HEK293 (cell line): ENCODE measurements around the gene TRMT44.
A peak's percentile ranks its signal among the peaks of the same experiment; 100 is the strongest.

Experiments
- CTCF ChIA-PET: fragments of 350-600 bp; formaldehyde crosslinking; extraction: SDS; loops from one replicate; lab custom pipeline; 2021; ENCODE audit warnings: antibody characterized with exemption; lab: Yijun Ruan, JAX
- POLR2A ChIA-PET: fragments of 300-600 bp; formaldehyde crosslinking; extraction: SDS; loops from one replicate; lab custom pipeline; 2020; ENCODE audit warnings: antibody characterized with exemption, inconsistent platforms; lab: Yijun Ruan, JAX
- H3K27ac ChIP-seq: fragments of 200-500 bp; sonication (Bioruptor generic); 2 replicates; pipeline ENCODE4 v1.5.1; 2014; ENCODE audit warnings: low read depth, low read length, control low read depth, inconsistent platforms; ENCODE audit errors: extremely low read depth
- H3K36me3 ChIP-seq, 2 experiments: fragments of 200-500 bp in 1 of 2; sonication (Bioruptor generic) in 1 of 2; 1 replicate in 1 of 2; 2 replicates in 1 of 2; pipeline ENCODE4 v1.5.1; 2014 to 2017; ENCODE audit warnings: inconsistent platforms in 2 of 2, low read length in 2 of 2; ENCODE audit not compliant: control insufficient read depth in 2 of 2, insufficient read depth in 1 of 2
- H3K4me1 ChIP-seq: fragments of 200-500 bp; sonication (Bioruptor generic); 2 replicates; pipeline ENCODE4 v1.5.1; 2014; ENCODE audit warnings: mild to moderate bottlenecking, low read length, inconsistent platforms; ENCODE audit not compliant: control insufficient read depth, insufficient read depth
- H3K4me3 ChIP-seq: 2 replicates; pipeline ENCODE4 v1.5.1; 2011; ENCODE audit warnings: low read depth, mild to moderate bottlenecking, control low read depth, low read length, moderate library complexity
- H3K9me3 ChIP-seq: fragments of 200-500 bp; sonication (Bioruptor generic); 2 replicates; pipeline ENCODE4 v1.5.1; 2014; ENCODE audit warnings: low read depth, low read length, inconsistent platforms; ENCODE audit not compliant: control insufficient read depth, insufficient read depth
- EGR2 ChIP-seq: fragments of 450-650 bp; formaldehyde crosslinking; IDR thresholded peaks from 2 replicates; pipeline ENCODE4 v1.5.1; 2016; ENCODE audit warnings: low read depth, missing biosample characterization, missing genetic modification characterization
- GLIS1 ChIP-seq: fragments of 450-650 bp; formaldehyde crosslinking; IDR thresholded peaks from 2 replicates; pipeline ENCODE4 v1.5.1; 2016; ENCODE audit warnings: missing biosample characterization, missing genetic modification characterization
- HIC1 ChIP-seq: fragments of 450-650 bp; formaldehyde crosslinking; IDR thresholded peaks from 2 replicates; pipeline ENCODE4 v1.5.1; 2016; ENCODE audit warnings: missing biosample characterization, missing genetic modification characterization
- KLF8 ChIP-seq: fragments of 450-650 bp; formaldehyde crosslinking; IDR thresholded peaks from 2 replicates; pipeline ENCODE4 v1.5.1; 2016; ENCODE audit warnings: missing biosample characterization, missing genetic modification characterization
- SP2 ChIP-seq: fragments of 450-650 bp; formaldehyde crosslinking; IDR thresholded peaks from 2 replicates; pipeline ENCODE4 v1.5.1; 2016; ENCODE audit warnings: missing biosample characterization, missing genetic modification characterization
- ZFHX2 ChIP-seq: fragments of 450-650 bp; formaldehyde crosslinking; conservative IDR thresholded peaks from 2 replicates; pipeline ENCODE4 v1.5.1; 2016; ENCODE audit warnings: missing biosample characterization, missing genetic modification characterization
- ZIC2 ChIP-seq: fragments of 450-650 bp; formaldehyde crosslinking; IDR thresholded peaks from 2 replicates; pipeline ENCODE4 v1.5.1; 2016; ENCODE audit warnings: missing biosample characterization, missing genetic modification characterization
- ZNF140 ChIP-seq: fragments of 450-650 bp; formaldehyde crosslinking; IDR thresholded peaks from 2 replicates; pipeline ENCODE4 v1.5.1; 2016; ENCODE audit warnings: missing biosample characterization, missing genetic modification characterization
- ZNF175 ChIP-seq: fragments of 450-650 bp; formaldehyde crosslinking; IDR thresholded peaks from 2 replicates; pipeline ENCODE4 v1.5.1; 2016; ENCODE audit warnings: missing biosample characterization, missing genetic modification characterization
- ZNF335 ChIP-seq: fragments of 450-650 bp; formaldehyde crosslinking; conservative IDR thresholded peaks from 2 replicates; pipeline ENCODE4 v1.5.1; 2016; ENCODE audit warnings: missing biosample characterization, missing genetic modification characterization
- ZNF514 ChIP-seq: fragments of 450-650 bp; formaldehyde crosslinking; IDR thresholded peaks from 2 replicates; pipeline ENCODE4 v1.5.1; 2016; ENCODE audit warnings: missing biosample characterization, missing genetic modification characterization
- ZNF621 ChIP-seq: fragments of 450-650 bp; formaldehyde crosslinking; IDR thresholded peaks from 2 replicates; pipeline ENCODE4 v1.5.1; 2017; ENCODE audit warnings: missing biosample characterization, missing genetic modification characterization
- ZNF776 ChIP-seq: fragments of 450-650 bp; formaldehyde crosslinking; IDR thresholded peaks from 2 replicates; pipeline ENCODE4 v1.5.0; 2017; ENCODE audit warnings: missing biosample characterization, missing genetic modification characterization, borderline replicate concordance
- ZNF777 ChIP-seq: fragments of 450-650 bp; formaldehyde crosslinking; IDR thresholded peaks from 2 replicates; pipeline ENCODE4 v1.5.1; 2017; ENCODE audit warnings: missing biosample characterization, missing genetic modification characterization, borderline replicate concordance
- ZNF843 ChIP-seq: fragments of 450-650 bp; formaldehyde crosslinking; IDR thresholded peaks from 2 replicates; pipeline ENCODE4 v1.5.1; 2016; ENCODE audit warnings: missing biosample characterization, missing genetic modification characterization
- TF ChIP-seq, protein P1 (sequence below): fragments of 450-650 bp; formaldehyde crosslinking; IDR thresholded peaks from 2 replicates; pipeline ENCODE4 v1.5.1; 2016; ENCODE audit warnings: missing biosample characterization, missing genetic modification characterization
- TF ChIP-seq, protein P2 (sequence below): fragments of 450-650 bp; formaldehyde crosslinking; IDR thresholded peaks from 2 replicates; pipeline ENCODE4 v1.5.1; 2016; ENCODE audit warnings: missing biosample characterization, missing genetic modification characterization, low read depth
- TF ChIP-seq, protein P3 (sequence below): fragments of 450-650 bp; IDR thresholded peaks from 2 replicates; pipeline ENCODE4 v1.5.1; 2018; ENCODE audit warnings: missing biosample characterization, missing genetic modification characterization

The TRMT44 gene

DNA sequence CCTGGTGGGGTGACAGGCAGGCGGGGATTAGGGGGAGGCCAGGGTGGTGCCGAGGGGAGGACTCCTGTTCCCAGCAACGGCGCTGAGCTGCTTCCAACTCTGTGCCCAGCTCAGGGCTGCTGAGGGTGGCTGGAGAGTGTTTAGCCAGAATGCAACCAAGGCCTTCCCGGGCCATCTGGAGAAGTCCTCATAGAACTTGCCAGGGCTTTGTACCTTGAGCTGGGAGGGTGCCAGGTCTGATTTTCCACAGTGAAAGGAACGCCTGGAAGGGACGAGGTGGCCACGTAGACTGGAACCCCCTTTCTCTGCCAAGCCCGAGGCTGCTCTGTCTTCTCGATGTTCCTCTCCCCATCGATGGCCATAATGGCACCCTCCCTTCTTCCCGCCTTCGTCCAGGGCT, 82.6 kb downstream of the TRMT44 start (continued):
- TF ChIP-seq GLIS1 = no peak
- TF ChIP-seq, protein P1, sequence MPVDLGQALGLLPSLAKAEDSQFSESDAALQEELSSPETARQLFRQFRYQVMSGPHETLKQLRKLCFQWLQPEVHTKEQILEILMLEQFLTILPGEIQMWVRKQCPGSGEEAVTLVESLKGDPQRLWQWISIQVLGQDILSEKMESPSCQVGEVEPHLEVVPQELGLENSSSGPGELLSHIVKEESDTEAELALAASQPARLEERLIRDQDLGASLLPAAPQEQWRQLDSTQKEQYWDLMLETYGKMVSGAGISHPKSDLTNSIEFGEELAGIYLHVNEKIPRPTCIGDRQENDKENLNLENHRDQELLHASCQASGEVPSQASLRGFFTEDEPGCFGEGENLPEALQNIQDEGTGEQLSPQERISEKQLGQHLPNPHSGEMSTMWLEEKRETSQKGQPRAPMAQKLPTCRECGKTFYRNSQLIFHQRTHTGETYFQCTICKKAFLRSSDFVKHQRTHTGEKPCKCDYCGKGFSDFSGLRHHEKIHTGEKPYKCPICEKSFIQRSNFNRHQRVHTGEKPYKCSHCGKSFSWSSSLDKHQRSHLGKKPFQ (tag by site-specific recombination) = no peak
- no peak for TF ChIP-seq ZNF843 (tag by site-specific recombination)
- TF ChIP-seq ZNF621 = no peak
- no peak for TF ChIP-seq ZNF175 (tag by site-specific recombination)
- no peak for TF ChIP-seq KLF8 (tag by site-specific recombination)

DNA sequence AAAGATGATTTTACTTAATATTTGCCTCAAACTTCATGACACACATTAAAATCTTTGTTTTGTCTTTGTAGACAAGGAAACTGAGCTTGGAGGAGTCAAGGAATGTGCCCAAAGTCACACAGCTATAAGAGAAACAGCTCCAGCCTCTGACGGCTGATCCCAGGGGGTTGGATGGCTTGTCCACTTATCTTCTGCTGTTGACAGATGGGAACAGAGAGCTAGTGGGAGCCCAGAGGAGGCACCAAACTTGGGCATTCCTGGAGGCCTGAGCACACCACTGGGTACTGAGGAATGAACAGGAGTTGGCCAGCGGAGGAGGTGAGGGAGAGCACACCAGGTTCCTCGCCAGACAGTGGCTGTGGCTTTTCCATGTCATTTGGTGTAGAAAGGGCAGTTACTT, 83.2 kb downstream of the TRMT44 start:
- CTCF ChIA-PET = interaction anchor here (0.7 kb wide), 2 partner anchors 26 to 121 kb away, joined by 3 to 5 read pairs; no protein-coding TSS in a partner anchor
- Histone ChIP-seq H3K4me3 (no peak overlapping the region), H3K27ac (no peak overlapping the region)
- TF ChIP-seq SP2 (tag by site-specific recombination) (no peak), ZIC2 (tag by site-specific recombination) (0 out of 2 replicates have a peak, but pooled peaks have one; percentile 13)
- TF ChIP-seq, all 188 proteins: peak for 1
- Histone ChIP-seq H3K36me3 (no peaks in the 10 kb centered on the region), H3K9me3 (no peaks in the 10 kb centered on the region), H3K4me1 (no peaks in the 10 kb centered on the region)
- POLR2A ChIA-PET = no interaction called here

- Histone ChIP-seq H3K27ac (no peak overlapping the region), H3K4me1 (no peaks in the 10 kb centered on the region), H3K36me3 (no peaks in the 10 kb centered on the region), H3K4me3 (no peak overlapping the region), H3K9me3 (no peaks in the 10 kb centered on the region)
- ChIA-PET POLR2A (no interaction called here), CTCF (no interaction called here)
- no peak for TF ChIP-seq ZNF777 (tag by site-specific recombination)
- TF ChIP-seq ZNF140 (tag by site-specific recombination) = no peak
- no peak for TF ChIP-seq SP2 (tag by site-specific recombination)
Observed at GRCh38 chr4:8524595-8525382, 84.2 kb downstream of the TRMT44 start.

GRCh38 chr4:8525383-8526120, 85.0 kb downstream of the TRMT44 start:
- no peaks in the 10 kb centered on the region for H3K36me3 ChIP-seq
- H3K27ac ChIP-seq = no peak overlapping the region
- ChIA-PET CTCF (no interaction called here), POLR2A (no interaction called here)
- no peak overlapping the region for H3K4me3 ChIP-seq
- no peaks in the 10 kb centered on the region for H3K4me1 ChIP-seq
- no peaks in the 10 kb centered on the region for H3K9me3 ChIP-seq
- TF ChIP-seq ZNF335 = no peak
- TF ChIP-seq HIC1 (tag by site-specific recombination) = no peak
- peak; percentile 52; the same call in 1 of the 2 replicates for TF ChIP-seq GLIS1
- TF ChIP-seq, protein P2, sequence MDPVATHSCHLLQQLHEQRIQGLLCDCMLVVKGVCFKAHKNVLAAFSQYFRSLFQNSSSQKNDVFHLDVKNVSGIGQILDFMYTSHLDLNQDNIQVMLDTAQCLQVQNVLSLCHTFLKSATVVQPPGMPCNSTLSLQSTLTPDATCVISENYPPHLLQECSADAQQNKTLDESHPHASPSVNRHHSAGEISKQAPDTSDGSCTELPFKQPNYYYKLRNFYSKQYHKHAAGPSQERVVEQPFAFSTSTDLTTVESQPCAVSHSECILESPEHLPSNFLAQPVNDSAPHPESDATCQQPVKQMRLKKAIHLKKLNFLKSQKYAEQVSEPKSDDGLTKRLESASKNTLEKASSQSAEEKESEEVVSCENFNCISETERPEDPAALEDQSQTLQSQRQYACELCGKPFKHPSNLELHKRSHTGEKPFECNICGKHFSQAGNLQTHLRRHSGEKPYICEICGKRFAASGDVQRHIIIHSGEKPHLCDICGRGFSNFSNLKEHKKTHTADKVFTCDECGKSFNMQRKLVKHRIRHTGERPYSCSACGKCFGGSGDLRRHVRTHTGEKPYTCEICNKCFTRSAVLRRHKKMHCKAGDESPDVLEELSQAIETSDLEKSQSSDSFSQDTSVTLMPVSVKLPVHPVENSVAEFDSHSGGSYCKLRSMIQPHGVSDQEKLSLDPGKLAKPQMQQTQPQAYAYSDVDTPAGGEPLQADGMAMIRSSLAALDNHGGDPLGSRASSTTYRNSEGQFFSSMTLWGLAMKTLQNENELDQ (tag by site-specific recombination) = no peak
- TF ChIP-seq, protein P3, sequence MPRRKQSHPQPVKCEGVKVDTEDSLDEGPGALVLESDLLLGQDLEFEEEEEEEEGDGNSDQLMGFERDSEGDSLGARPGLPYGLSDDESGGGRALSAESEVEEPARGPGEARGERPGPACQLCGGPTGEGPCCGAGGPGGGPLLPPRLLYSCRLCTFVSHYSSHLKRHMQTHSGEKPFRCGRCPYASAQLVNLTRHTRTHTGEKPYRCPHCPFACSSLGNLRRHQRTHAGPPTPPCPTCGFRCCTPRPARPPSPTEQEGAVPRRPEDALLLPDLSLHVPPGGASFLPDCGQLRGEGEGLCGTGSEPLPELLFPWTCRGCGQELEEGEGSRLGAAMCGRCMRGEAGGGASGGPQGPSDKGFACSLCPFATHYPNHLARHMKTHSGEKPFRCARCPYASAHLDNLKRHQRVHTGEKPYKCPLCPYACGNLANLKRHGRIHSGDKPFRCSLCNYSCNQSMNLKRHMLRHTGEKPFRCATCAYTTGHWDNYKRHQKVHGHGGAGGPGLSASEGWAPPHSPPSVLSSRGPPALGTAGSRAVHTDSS (tag by site-specific recombination) = no peak
- no peak for TF ChIP-seq ZNF776 (tag by site-specific recombination)
- no peak for TF ChIP-seq ZNF514
- TF ChIP-seq EGR2 (tag by site-specific recombination) = peak; percentile 42; the same call in 1 of the 2 replicates
- peak; percentile 48 for TF ChIP-seq ZFHX2 (tag by site-specific recombination)
